MM.1S (cell line): Measurements from ENCODE around the gene MUC20.
"Not testable (repeated sequence)": the region's sequence is repeated elsewhere in the genome, so short reads cannot be mapped to it uniquely, and the experiment has no call there.

Experiments
- DNase-seq: peaks from one replicate; pipeline ENCODE4 v3.0.0-alpha.2; 2015
- H2AFZ ChIP-seq: fragments of 300-600 bp; sonication (generic); 2 replicates; pipeline ENCODE4 v1.6.0; 2016; ENCODE audit warnings: antibody characterized with exemption, low read length
- H3F3A ChIP-seq: fragments of 300-600 bp; sonication (generic); 2 replicates; pipeline ENCODE4 v1.6.1; 2016; ENCODE audit warnings: mild to moderate bottlenecking, antibody characterized with exemption, low read length, moderate library complexity, mixed read lengths; ENCODE audit not compliant: insufficient read depth
- H3K27ac ChIP-seq: fragments of 300-600 bp; sonication (generic); 2 replicates; pipeline ENCODE4 v1.5.1; 2016; ENCODE audit warnings: mild to moderate bottlenecking, low read length
- H3K27me3 ChIP-seq: fragments of 300-600 bp; sonication (generic); replicated peaks from 2 replicates; pipeline ENCODE4 v1.6.0; 2016; ENCODE audit warnings: low read length; ENCODE audit not compliant: insufficient read depth
- H3K36me3 ChIP-seq: fragments of 300-600 bp; sonication (generic); replicated peaks from 2 replicates; pipeline ENCODE4 v1.6.1; 2016; ENCODE audit warnings: mild to moderate bottlenecking, low read length, mixed read lengths; ENCODE audit not compliant: insufficient read depth
- H3K4me1 ChIP-seq: fragments of 300-600 bp; sonication (generic); 2 replicates; pipeline ENCODE4 v1.6.1; 2016; ENCODE audit warnings: low read length, mixed read lengths
- H3K4me2 ChIP-seq: fragments of 300-600 bp; sonication (generic); 2 replicates; pipeline ENCODE4 v1.6.0; 2016; ENCODE audit warnings: low read depth, low read length
- H3K4me3 ChIP-seq: fragments of 300-600 bp; sonication (generic); 2 replicates; pipeline ENCODE4 v1.5.1; 2016; ENCODE audit warnings: low read length, mixed read lengths
- H3K79me2 ChIP-seq: fragments of 300-600 bp; sonication (generic); 2 replicates; pipeline ENCODE4 v1.6.1; 2016; ENCODE audit warnings: mixed run types, low read length, mixed read lengths
- H3K9ac ChIP-seq: fragments of 300-600 bp; sonication (generic); 2 replicates; pipeline ENCODE4 v1.6.1; 2016; ENCODE audit warnings: low read length, mixed read lengths
- H3K9me2 ChIP-seq: fragments of 300-600 bp; sonication (generic); replicated peaks from 2 replicates; pipeline ENCODE4 v1.6.1; 2016; ENCODE audit warnings: mild to moderate bottlenecking, low read length, mixed read lengths; ENCODE audit not compliant: insufficient read depth
- H3K9me3 ChIP-seq: fragments of 300-600 bp; sonication (generic); replicated peaks from 2 replicates; pipeline ENCODE4 v1.6.1; 2016; ENCODE audit warnings: mild to moderate bottlenecking, low read length, mixed read lengths; ENCODE audit not compliant: insufficient read depth
- H4K20me1 ChIP-seq: fragments of 300-600 bp; sonication (generic); 2 replicates; pipeline ENCODE4 v1.6.1; 2016; ENCODE audit warnings: mild to moderate bottlenecking, low read length, moderate library complexity, mixed read lengths; ENCODE audit not compliant: insufficient read depth
- CTCF ChIP-seq: fragments of 300-600 bp; sonication (generic); IDR thresholded peaks from 2 replicates; pipeline ENCODE4 v1.5.1; 2016; ENCODE audit warnings: antibody characterized with exemption, low read length, mixed read lengths
- EZH2 ChIP-seq: fragments of 300-600 bp; sonication (generic); optimal IDR thresholded peaks from 2 replicates; pipeline ENCODE3; 2017; ENCODE audit warnings: low read depth, mild to moderate bottlenecking, antibody characterized with exemption, low read length, mixed read lengths
- EZH2phosphoT487 ChIP-seq: fragments of 300-600 bp; sonication (generic); IDR thresholded peaks from 2 replicates; pipeline ENCODE4 v1.6.1; 2018; ENCODE audit warnings: antibody characterized with exemption, low read length

Gene MUC20

DNA sequence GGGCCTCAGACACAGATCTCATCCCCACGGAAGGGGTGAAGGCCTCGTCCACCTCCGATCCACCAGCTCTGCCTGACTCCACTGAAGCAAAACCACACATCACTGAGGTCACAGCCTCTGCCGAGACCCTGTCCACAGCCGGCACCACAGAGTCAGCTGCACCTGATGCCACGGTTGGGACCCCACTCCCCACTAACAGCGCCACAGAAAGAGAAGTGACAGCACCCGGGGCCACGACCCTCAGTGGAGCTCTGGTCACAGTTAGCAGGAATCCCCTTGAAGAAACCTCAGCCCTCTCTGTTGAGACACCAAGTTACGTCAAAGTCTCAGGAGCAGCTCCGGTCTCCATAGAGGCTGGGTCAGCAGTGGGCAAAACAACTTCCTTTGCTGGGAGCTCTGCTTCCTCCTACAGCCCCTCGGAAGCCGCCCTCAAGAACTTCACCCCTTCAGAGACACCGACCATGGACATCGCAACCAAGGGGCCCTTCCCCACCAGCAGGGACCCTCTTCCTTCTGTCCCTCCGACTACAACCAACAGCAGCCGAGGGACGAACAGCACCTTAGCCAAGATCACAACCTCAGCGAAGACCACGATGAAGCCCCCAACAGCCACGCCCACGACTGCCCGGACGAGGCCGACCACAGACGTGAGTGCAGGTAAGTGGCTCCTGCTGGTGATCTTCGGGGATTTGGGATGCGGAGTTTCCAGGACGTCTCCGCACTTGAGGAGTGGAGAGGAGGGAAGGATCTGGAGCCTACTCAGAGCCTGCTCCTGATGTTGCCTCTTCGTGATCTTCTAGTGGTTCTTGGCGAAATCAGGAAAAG, 5.3 kb downstream of the MUC20 start:
- H3K4me1 ChIP-seq, H4K20me1 ChIP-seq, H3K36me3 ChIP-seq, DNase-seq, H3K27ac ChIP-seq, H3F3A ChIP-seq, H3K9me3 ChIP-seq, H3K4me3 ChIP-seq, H3K79me2 ChIP-seq, H3K4me2 ChIP-seq, H2AFZ ChIP-seq, H3K9me2 ChIP-seq, H3K9ac ChIP-seq, H3K27me3 ChIP-seq: not testable (repeated sequence)

GRCh38 chr3:195727606-195728195, 6.9 kb downstream of the MUC20 start:
- Histone ChIP-seq H3K27me3 (no peaks in the 10 kb centered on the region), H3K27ac (no peak overlapping the region), H3K79me2 (no peaks in the 10 kb centered on the region), H3K36me3 (no peaks in the 10 kb centered on the region), H4K20me1 (no peaks in the 10 kb centered on the region), H2AFZ (no peak overlapping the region), H3K4me3 (no peak overlapping the region), H3K9ac (no peak overlapping the region), H3K9me3 (no peaks in the 10 kb centered on the region), H3F3A (no peaks in the 10 kb centered on the region), H3K9me2 (no peaks in the 10 kb centered on the region), H3K4me1 (no peaks in the 10 kb centered on the region), H3K4me2 (no peak overlapping the region)
- no peak for DNase-seq
- TF ChIP-seq EZH2phosphoT487: no peak
- no peak for TF ChIP-seq CTCF
- no peak for TF ChIP-seq EZH2

DNA sequence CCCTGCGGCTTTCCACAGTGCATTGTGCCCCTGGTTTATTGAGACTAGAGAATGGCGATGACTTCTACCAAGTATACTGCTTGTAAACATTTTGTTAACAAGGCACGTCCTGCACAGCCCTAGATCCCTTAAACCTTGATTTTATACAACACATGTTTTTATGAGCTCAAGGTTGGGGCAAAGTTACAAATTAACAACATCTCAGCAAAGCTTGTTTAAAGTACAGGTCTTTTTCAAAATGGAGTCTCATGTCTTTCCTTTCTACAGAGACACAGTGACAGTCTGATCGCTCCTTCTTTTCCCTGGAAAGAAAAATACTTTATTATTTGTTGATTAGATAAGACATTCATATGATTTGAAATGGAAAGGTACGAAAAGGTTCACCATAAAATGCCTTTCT, 8.0 kb downstream of the MUC20 start:
- H3K4me3 ChIP-seq, H3K36me3 ChIP-seq, H3K79me2 ChIP-seq, H3K27me3 ChIP-seq, DNase-seq, H3K4me2 ChIP-seq, H3K9ac ChIP-seq, H2AFZ ChIP-seq, H3K4me1 ChIP-seq, H3K9me3 ChIP-seq, H3K9me2 ChIP-seq, H4K20me1 ChIP-seq, H3K27ac ChIP-seq, H3F3A ChIP-seq: not testable (repeated sequence)

GRCh38 chr3:195729476-195730251, 8.9 kb downstream of the MUC20 start:
- H3K79me2 ChIP-seq: no peaks in the 10 kb centered on the region

More at GRCh38 chr3:195729476-195730251, 8.9 kb downstream of the MUC20 start:
- Histone ChIP-seq H3K36me3 (no peaks in the 10 kb centered on the region), H3K9ac (no peak overlapping the region), H2AFZ (no peak overlapping the region), H3K27ac (no peak overlapping the region), H4K20me1 (no peaks in the 10 kb centered on the region), H3K9me3 (no peaks in the 10 kb centered on the region), H3K4me3 (no peak overlapping the region), H3K9me2 (no peaks in the 10 kb centered on the region), H3F3A (no peaks in the 10 kb centered on the region), H3K4me1 (no peaks in the 10 kb centered on the region), H3K27me3 (no peaks in the 10 kb centered on the region), H3K4me2 (no peak overlapping the region)
- DNase-seq: no peak
- TF ChIP-seq EZH2phosphoT487 (no peak), CTCF (no peak), EZH2 (no peak)
